Peyer's patch (tissue), 4 donors: Measurements from ENCODE around the gene ZMIZ1.

Experiments
- CTCF ChIP-seq, 6 experiments: fragments of 450-650 bp in 4 of 6; fragments of 200-600 bp in 2 of 6; sonication (generic) in 1 of 6; IDR thresholded peaks; one replicate each; pipeline ENCODE4 v1.5.1; 2017 to 2019; ENCODE audit warnings: antibody characterized with exemption in 6 of 6, mild to moderate bottlenecking in 3 of 6, moderate library complexity in 1 of 6
- POLR2A ChIP-seq, 2 donors: fragments of 450-650 bp; IDR thresholded peaks; one replicate each; pipeline ENCODE4 v1.5.1; 2017; ENCODE audit warnings: antibody characterized with exemption in 2 of 2, mild to moderate bottlenecking in 2 of 2, moderate library complexity in 2 of 2

DNA sequence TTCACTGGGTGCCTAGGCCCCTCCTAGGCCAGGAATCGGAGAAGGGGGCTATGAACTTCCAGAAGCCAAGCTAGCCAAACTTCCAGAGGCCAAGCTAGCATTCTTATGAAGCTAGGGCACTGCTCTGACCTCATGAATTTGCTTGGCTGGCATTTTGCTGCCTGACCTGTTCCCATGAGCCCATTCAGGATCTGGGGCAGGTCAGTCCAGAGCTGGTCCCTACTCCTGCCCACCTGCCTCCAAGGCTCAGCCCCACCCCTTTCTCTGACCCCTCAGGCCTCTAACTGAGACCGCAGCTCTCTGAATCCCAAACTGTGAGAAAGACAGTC lies 277.2 kb downstream of the ZMIZ1 start:
- no peak for TF ChIP-seq CTCF (IDR thresholded peaks at IDR 0.05)
- TF ChIP-seq POLR2A (IDR thresholded peaks at IDR 0.05): no peak
